ENCODE data around the gene NMT1.

DNA sequence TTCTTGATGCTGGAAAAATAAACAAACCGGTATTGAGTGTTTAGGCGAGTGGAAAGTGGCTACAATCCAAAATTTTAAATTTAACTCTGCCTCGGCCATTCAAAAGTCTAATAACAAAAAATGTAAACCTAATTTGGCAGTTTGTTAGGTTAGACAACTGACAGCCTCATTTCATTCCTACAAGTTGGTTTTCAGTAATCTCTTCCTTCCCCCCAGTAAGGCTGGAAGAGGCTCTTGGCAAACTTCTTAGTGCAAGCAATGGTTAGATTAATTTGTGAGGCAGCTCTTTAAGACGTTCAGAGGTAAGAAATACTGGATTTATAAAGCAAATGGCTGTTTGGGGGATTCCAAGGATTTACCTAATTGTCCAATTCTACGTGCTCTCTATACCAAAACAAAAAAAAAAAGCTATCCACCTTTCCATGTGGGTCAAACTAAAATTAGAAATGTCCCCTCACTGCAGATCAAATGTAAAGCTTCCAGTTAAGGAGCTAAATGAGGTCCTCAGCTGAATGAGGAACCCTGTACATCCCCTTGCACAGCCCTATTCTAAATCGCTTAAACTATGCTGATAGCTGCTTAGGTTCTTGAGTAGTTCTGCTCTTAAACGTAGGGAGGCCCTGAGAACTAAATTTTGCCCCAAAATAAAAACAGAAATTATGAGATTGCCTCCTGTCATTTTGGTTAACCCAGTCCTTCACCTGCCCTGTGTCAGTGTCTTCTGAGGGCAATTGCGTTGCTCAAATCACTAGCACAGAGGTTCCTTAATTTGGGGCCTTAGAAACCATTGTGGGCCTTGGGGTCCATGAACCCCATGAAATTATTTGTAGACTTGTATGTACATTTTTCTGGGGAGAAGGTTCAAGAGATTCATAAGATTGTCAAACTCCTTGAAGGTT is 90.0 kb downstream of the NMT1 start:
- TF ChIP-seq EP300 (IDR thresholded peaks at IDR 0.05; ENCODE audit: borderline replicate concordance) = no peak
- no peak for TF ChIP-seq TAF1 (IDR thresholded peaks at IDR 0.05; ENCODE audit: low read depth)
- TF ChIP-seq TCF12 (IDR thresholded peaks at IDR 0.05; ENCODE audit: low read depth) = no peak
- TF ChIP-seq, protein P1, sequence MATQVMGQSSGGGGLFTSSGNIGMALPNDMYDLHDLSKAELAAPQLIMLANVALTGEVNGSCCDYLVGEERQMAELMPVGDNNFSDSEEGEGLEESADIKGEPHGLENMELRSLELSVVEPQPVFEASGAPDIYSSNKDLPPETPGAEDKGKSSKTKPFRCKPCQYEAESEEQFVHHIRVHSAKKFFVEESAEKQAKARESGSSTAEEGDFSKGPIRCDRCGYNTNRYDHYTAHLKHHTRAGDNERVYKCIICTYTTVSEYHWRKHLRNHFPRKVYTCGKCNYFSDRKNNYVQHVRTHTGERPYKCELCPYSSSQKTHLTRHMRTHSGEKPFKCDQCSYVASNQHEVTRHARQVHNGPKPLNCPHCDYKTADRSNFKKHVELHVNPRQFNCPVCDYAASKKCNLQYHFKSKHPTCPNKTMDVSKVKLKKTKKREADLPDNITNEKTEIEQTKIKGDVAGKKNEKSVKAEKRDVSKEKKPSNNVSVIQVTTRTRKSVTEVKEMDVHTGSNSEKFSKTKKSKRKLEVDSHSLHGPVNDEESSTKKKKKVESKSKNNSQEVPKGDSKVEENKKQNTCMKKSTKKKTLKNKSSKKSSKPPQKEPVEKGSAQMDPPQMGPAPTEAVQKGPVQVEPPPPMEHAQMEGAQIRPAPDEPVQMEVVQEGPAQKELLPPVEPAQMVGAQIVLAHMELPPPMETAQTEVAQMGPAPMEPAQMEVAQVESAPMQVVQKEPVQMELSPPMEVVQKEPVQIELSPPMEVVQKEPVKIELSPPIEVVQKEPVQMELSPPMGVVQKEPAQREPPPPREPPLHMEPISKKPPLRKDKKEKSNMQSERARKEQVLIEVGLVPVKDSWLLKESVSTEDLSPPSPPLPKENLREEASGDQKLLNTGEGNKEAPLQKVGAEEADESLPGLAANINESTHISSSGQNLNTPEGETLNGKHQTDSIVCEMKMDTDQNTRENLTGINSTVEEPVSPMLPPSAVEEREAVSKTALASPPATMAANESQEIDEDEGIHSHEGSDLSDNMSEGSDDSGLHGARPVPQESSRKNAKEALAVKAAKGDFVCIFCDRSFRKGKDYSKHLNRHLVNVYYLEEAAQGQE (IDR thresholded peaks at IDR 0.05; ENCODE audit: low read depth) = no peak
- TF ChIP-seq CEBPB (IDR thresholded peaks at IDR 0.05) = no peak
